ENCODE results near the gene ZBTB38.

GRCh38 chr3:141413801-141414689 lies 45.7 kb downstream of the ZBTB38 start:
- TF ChIP-seq, protein P1, sequence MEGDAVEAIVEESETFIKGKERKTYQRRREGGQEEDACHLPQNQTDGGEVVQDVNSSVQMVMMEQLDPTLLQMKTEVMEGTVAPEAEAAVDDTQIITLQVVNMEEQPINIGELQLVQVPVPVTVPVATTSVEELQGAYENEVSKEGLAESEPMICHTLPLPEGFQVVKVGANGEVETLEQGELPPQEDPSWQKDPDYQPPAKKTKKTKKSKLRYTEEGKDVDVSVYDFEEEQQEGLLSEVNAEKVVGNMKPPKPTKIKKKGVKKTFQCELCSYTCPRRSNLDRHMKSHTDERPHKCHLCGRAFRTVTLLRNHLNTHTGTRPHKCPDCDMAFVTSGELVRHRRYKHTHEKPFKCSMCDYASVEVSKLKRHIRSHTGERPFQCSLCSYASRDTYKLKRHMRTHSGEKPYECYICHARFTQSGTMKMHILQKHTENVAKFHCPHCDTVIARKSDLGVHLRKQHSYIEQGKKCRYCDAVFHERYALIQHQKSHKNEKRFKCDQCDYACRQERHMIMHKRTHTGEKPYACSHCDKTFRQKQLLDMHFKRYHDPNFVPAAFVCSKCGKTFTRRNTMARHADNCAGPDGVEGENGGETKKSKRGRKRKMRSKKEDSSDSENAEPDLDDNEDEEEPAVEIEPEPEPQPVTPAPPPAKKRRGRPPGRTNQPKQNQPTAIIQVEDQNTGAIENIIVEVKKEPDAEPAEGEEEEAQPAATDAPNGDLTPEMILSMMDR (IDR thresholded peaks at IDR 0.05; ENCODE audit: insufficient read depth, low read length) = no peak
- no peak for TF ChIP-seq SPI1 (IDR thresholded peaks at IDR 0.05; ENCODE audit: borderline replicate concordance, low read depth)
- no peak for TF ChIP-seq REST (IDR thresholded peaks at IDR 0.05; ENCODE audit: insufficient replicate concordance, low read depth)
